Stimulated activated CD4-positive, alpha-beta T cell treated with anti-CD3 and anti-CD28 coated beads, Interleukin-15, amount 100 ng/mL, for 24 hours (primary cell): ENCODE results near the gene WIPF2.
A peak's percentile ranks its signal among the peaks of the same experiment; 100 is the strongest.
"Not testable (repeated sequence)": the region's sequence is repeated elsewhere in the genome, so short reads cannot be mapped to it uniquely, and the experiment has no call there.

Experiments used
- DNase-seq: peaks from one replicate; pipeline ENCODE4 v3.0.0-alpha.2; 2020

The WIPF2 gene

GRCh38 chr17:40259505-40259904 lies 40.4 kb downstream of the WIPF2 start:
- no peak for DNase-seq

- no peak for DNase-seq
Observed at GRCh38 chr17:40260528-40260927, 41.4 kb downstream of the WIPF2 start.

- no peak for DNase-seq
Observed at GRCh38 chr17:40264458-40265185, 45.5 kb downstream of the WIPF2 start.

GRCh38 chr17:40265337-40265736 lies 46.2 kb downstream of the WIPF2 start:
- DNase-seq, result no peak

GRCh38 chr17:40266882-40267281 lies 47.8 kb downstream of the WIPF2 start:
- no peak for DNase-seq

GRCh38 chr17:40268141-40268712 lies 49.1 kb downstream of the WIPF2 start:
- DNase-seq, result no peak

- DNase-seq, result no peak
Observed at GRCh38 chr17:40278414-40278813, 59.3 kb downstream of the WIPF2 start.

- no peak for DNase-seq
Observed at GRCh38 chr17:40279402-40279801, 60.3 kb downstream of the WIPF2 start.

- DNase-seq, result no peak
Observed at GRCh38 chr17:40281663-40282062, 62.6 kb downstream of the WIPF2 start.

GRCh38 chr17:40283662-40284061 lies 64.6 kb downstream of the WIPF2 start:
- DNase-seq, result peak; percentile 17

- no peak for DNase-seq
Observed at GRCh38 chr17:40284085-40284713, 65.1 kb downstream of the WIPF2 start.

GRCh38 chr17:40286473-40286872 lies 67.4 kb downstream of the WIPF2 start:
- DNase-seq, result no peak

- no peak for DNase-seq
Observed at GRCh38 chr17:40287159-40287493, 68.0 kb downstream of the WIPF2 start.

- peak; percentile 99 for DNase-seq
Observed at GRCh38 chr17:40287494-40288369, 68.6 kb downstream of the WIPF2 start, which contains the start of gene CDC6. CDC6 (plus strand) TSS chr17:40287879; CDS start chr17:40289421, 1,542 bp downstream.

GRCh38 chr17:40290629-40291280 lies 71.7 kb downstream of the WIPF2 start:
- DNase-seq, result peak; percentile 42

GRCh38 chr17:40291281-40291664 lies 72.2 kb downstream of the WIPF2 start:
- DNase-seq, result no peak

- DNase-seq, result no peak
Observed at GRCh38 chr17:40293363-40293762, 74.3 kb downstream of the WIPF2 start.

- no peak for DNase-seq
Observed at GRCh38 chr17:40295488-40296436, 76.7 kb downstream of the WIPF2 start.

GRCh38 chr17:40297511-40297910 lies 78.4 kb downstream of the WIPF2 start:
- no peak for DNase-seq

- no peak for DNase-seq
Observed at GRCh38 chr17:40298726-40299125, 79.6 kb downstream of the WIPF2 start.

GRCh38 chr17:40299159-40299757 lies 80.2 kb downstream of the WIPF2 start:
- DNase-seq, result not testable (repeated sequence)
